GM08714 (cell line): ENCODE results near the gene ZNF333.
"Not testable (repeated sequence)": the region's sequence is repeated elsewhere in the genome, so short reads cannot be mapped to it uniquely, and the experiment has no call there.

ENCODE experiments used
- H3K4me3 ChIP-seq: fragments of 200-500 bp; sonication (Bioruptor generic); 2 replicates; pipeline ENCODE4 v1.5.1; 2014; ENCODE audit warnings: mild to moderate bottlenecking, low read length, inconsistent platforms
- ZNF274 ChIP-seq: IDR thresholded peaks from 2 replicates; pipeline ENCODE4 v1.6.1; 2012; ENCODE audit warnings: mild to moderate bottlenecking, low read depth, low read length

ZNF333 gene

GRCh38 chr19:14770944-14771839 is 81.3 kb downstream of the ZNF333 start:
- no peak for TF ChIP-seq ZNF274
- H3K4me3 ChIP-seq: no peak overlapping the region

- TF ChIP-seq ZNF274: no peak
- H3K4me3 ChIP-seq: no peak overlapping the region
Measured at GRCh38 chr19:14772467-14772866, 82.6 kb downstream of the ZNF333 start.

GRCh38 chr19:14772995-14773394 is 83.1 kb downstream of the ZNF333 start:
- TF ChIP-seq ZNF274: no peak

GRCh38 chr19:14773722-14774121 is 83.9 kb downstream of the ZNF333 start:
- H3K4me3 ChIP-seq: not testable (repeated sequence)

More at GRCh38 chr19:14772995-14773394, 83.1 kb downstream of the ZNF333 start:
- no peak overlapping the region for H3K4me3 ChIP-seq

GRCh38 chr19:14774373-14774772 is 84.5 kb downstream of the ZNF333 start:
- TF ChIP-seq ZNF274: no peak
- H3K4me3 ChIP-seq: no peak overlapping the region

GRCh38 chr19:14775326-14775725 is 85.5 kb downstream of the ZNF333 start:
- H3K4me3 ChIP-seq: peak overlapping the region; percentile 42; the same call in 1 of the 2 replicates

- TF ChIP-seq ZNF274: no peak
- H3K4me3 ChIP-seq: peak overlapping the region; percentile 42; the same call in 1 of the 2 replicates
Measured at GRCh38 chr19:14775869-14776586, 86.2 kb downstream of the ZNF333 start.

- not testable (repeated sequence) for H3K4me3 ChIP-seq
Measured at GRCh38 chr19:14777645-14778044, 87.8 kb downstream of the ZNF333 start.

- H3K4me3 ChIP-seq: not testable (repeated sequence)
Measured at GRCh38 chr19:14778110-14778845, 88.4 kb downstream of the ZNF333 start, which contains the start of gene ADGRE2. Gene ADGRE2 (minus strand): TSS chr19:14778560. CDS start chr19:14776756, 1,804 bp downstream.

- no peak for TF ChIP-seq ZNF274
- no peak overlapping the region for H3K4me3 ChIP-seq
Measured at GRCh38 chr19:14779151-14779550, 89.3 kb downstream of the ZNF333 start.

GRCh38 chr19:14780622-14781225 is 90.9 kb downstream of the ZNF333 start:
- H3K4me3 ChIP-seq: not testable (repeated sequence)

GRCh38 chr19:14781713-14782536 is 92.1 kb downstream of the ZNF333 start:
- H3K4me3 ChIP-seq: not testable (repeated sequence)

- H3K4me3 ChIP-seq: no peak overlapping the region
- TF ChIP-seq ZNF274: no peak
Measured at GRCh38 chr19:14782626-14783409, 93.0 kb downstream of the ZNF333 start.
